Measurements from ENCODE around the gene PPP2R1A.

- TF ChIP-seq NFYB (CRISPR knock-in tag; IDR thresholded peaks at IDR 0.05) (no peak), CAMTA2 (CRISPR knock-in tag; IDR thresholded peaks at IDR 0.05; ENCODE audit: borderline replicate concordance) (no peak)
Observed at GRCh38 chr19:52170304-52170703, 19.5 kb upstream of the PPP2R1A start.

All from HepG2 (cell line).